Measurements from ENCODE around the gene ZNF576. TPM values are rescaled to one million over a fixed set of nuclear protein-coding genes. Genes with fewer than 3 reads are reported as not detected.
"Not testable (repeated sequence)": the region's sequence is repeated elsewhere in the genome, so short reads cannot be mapped to it uniquely, and the experiment has no call there.

ZNF576 gene
- total RNA-seq: 11.4 to 12.6 TPM (median 12.6 TPM) in 3 replicates

GRCh38 chr19:43595999-43596841 lies at the start of gene ZNF576, which contains the start of gene IRGQ:
Gene ZNF576, plus strand, starts transcription at chr19:43596595. Its CDS starts 514 bp downstream, at chr19:43597109.
Gene IRGQ, minus strand, starts transcription at chr19:43596134. Its CDS starts 796 bp downstream, at chr19:43595338.
- no peaks in the 10 kb centered on the region for H3K27me3 Mint-ChIP-seq (ENCODE audit: low read depth)
- peak within 1 kb of the TSS; percentile 98 for H3K4me3 Mint-ChIP-seq
- H3K4me1 Mint-ChIP-seq: peaks cover 29% of the 10 kb centered on the region

GRCh38 chr19:43547926-43548325 lies 48.5 kb upstream of the ZNF576 start:
- H3K27ac Mint-ChIP-seq, H3K4me1 Mint-ChIP-seq: not testable (repeated sequence)
- H3K36me3 Mint-ChIP-seq: peaks cover 38% of the 10 kb centered on the region

More at GRCh38 chr19:43595999-43596841, at the start of gene ZNF576, which contains the start of gene IRGQ:
- TF ChIP-seq CTCF (IDR thresholded peaks at IDR 0.05; ENCODE audit: unreplicated experiment): no peak
- H3K27ac Mint-ChIP-seq: peak within 1 kb of the TSS; percentile 100
- H3K36me3 Mint-ChIP-seq: peaks cover 7% of the 10 kb centered on the region
- H3K9me3 Mint-ChIP-seq: no peaks in the 10 kb centered on the region
- DNase-seq (ENCODE audit: low spot score in 2 of 2, unreplicated experiment in 2 of 2): peak; percentile 100

GRCh38 chr19:43548706-43549105 lies 47.7 kb upstream of the ZNF576 start:
- Mint-ChIP-seq H3K36me3 (peaks cover 30% of the 10 kb centered on the region), H3K27me3 (ENCODE audit: low read depth) (no peaks in the 10 kb centered on the region), H3K4me3 (no peak overlapping the region), H3K4me1 (no peaks in the 10 kb centered on the region), H3K9me3 (no peaks in the 10 kb centered on the region), H3K27ac (no peak overlapping the region)
- DNase-seq (ENCODE audit: low spot score in 2 of 2, unreplicated experiment in 2 of 2): no peak
- no peak for TF ChIP-seq CTCF (IDR thresholded peaks at IDR 0.05; ENCODE audit: unreplicated experiment)

More at GRCh38 chr19:43547926-43548325, 48.5 kb upstream of the ZNF576 start:
- H3K4me3 Mint-ChIP-seq; H3K27me3 Mint-ChIP-seq (ENCODE audit: low read depth); H3K9me3 Mint-ChIP-seq; DNase-seq (ENCODE audit: low spot score in 2 of 2, unreplicated experiment in 2 of 2): not testable (repeated sequence)

GRCh38 chr19:43551399-43552197 lies 44.8 kb upstream of the ZNF576 start:
- H3K36me3 Mint-ChIP-seq: peaks cover 30% of the 10 kb centered on the region
- TF ChIP-seq CTCF (IDR thresholded peaks at IDR 0.05; ENCODE audit: unreplicated experiment): no peak
- DNase-seq (ENCODE audit: low spot score in 2 of 2, unreplicated experiment in 2 of 2): no peak
- H3K4me1 Mint-ChIP-seq: no peaks in the 10 kb centered on the region
- no peak overlapping the region for H3K27ac Mint-ChIP-seq
- H3K27me3 Mint-ChIP-seq (ENCODE audit: low read depth): no peaks in the 10 kb centered on the region
- H3K4me3 Mint-ChIP-seq: no peak overlapping the region
- no peaks in the 10 kb centered on the region for H3K9me3 Mint-ChIP-seq

DNA sequence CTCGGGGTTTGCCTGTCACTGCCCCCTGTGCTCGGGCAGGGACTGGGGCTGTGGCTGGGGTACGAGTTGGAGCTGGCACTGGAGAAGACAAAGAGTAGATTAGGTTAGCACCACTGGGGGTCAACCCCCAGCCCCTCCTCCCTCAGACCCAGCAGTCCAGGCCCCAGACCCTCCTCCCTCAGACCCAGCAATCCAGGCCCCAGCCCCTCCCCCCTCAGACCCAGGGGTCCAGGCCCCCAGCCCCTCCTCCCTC lies 44.3 kb upstream of the ZNF576 start:
- H3K4me1 Mint-ChIP-seq: no peaks in the 10 kb centered on the region
- DNase-seq (ENCODE audit: low spot score in 2 of 2, unreplicated experiment in 2 of 2): no peak
- H3K36me3 Mint-ChIP-seq: peaks cover 30% of the 10 kb centered on the region
- no peaks in the 10 kb centered on the region for H3K27me3 Mint-ChIP-seq (ENCODE audit: low read depth)
- no peak for TF ChIP-seq CTCF (IDR thresholded peaks at IDR 0.05; ENCODE audit: unreplicated experiment)
- H3K4me3 Mint-ChIP-seq: no peak overlapping the region
- H3K9me3 Mint-ChIP-seq: no peaks in the 10 kb centered on the region
- no peak overlapping the region for H3K27ac Mint-ChIP-seq

GRCh38 chr19:43552616-43553015 lies 43.8 kb upstream of the ZNF576 start:
- no peak for DNase-seq (ENCODE audit: low spot score in 2 of 2, unreplicated experiment in 2 of 2)
- Mint-ChIP-seq H3K4me3 (no peak overlapping the region), H3K36me3 (peaks cover 33% of the 10 kb centered on the region), H3K27me3 (ENCODE audit: low read depth) (no peaks in the 10 kb centered on the region), H3K27ac (no peak overlapping the region), H3K9me3 (no peaks in the 10 kb centered on the region), H3K4me1 (no peaks in the 10 kb centered on the region)
- TF ChIP-seq CTCF (IDR thresholded peaks at IDR 0.05; ENCODE audit: unreplicated experiment): no peak
